GM21367 (cell line): ENCODE measurements around the gene STAP2.
"Not testable (repeated sequence)": the region's sequence is repeated elsewhere in the genome, so short reads cannot be mapped to it uniquely, and the experiment has no call there.

Experiments
- ATAC-seq: cut with Tn5 transposase; IDR thresholded peaks from one replicate; pipeline ENCODE4 v1.9.1; 2021; ENCODE audit not compliant: unreplicated experiment

STAP2 gene

GRCh38 chr19:4358709-4359626 is 20.3 kb upstream of the STAP2 start:
- no peak for ATAC-seq

- no peak for ATAC-seq
These were observed 19.3 kb upstream of the STAP2 start for GRCh38 chr19:4357921-4358326.

- no peak for ATAC-seq
These were observed 18.6 kb upstream of the STAP2 start for GRCh38 chr19:4357095-4357797.

- no peak for ATAC-seq
These were observed 16.3 kb upstream of the STAP2 start for GRCh38 chr19:4354897-4355296.

GRCh38 chr19:4354282-4354681 is 15.7 kb upstream of the STAP2 start:
- no peak for ATAC-seq

GRCh38 chr19:4352701-4353121 is 14.1 kb upstream of the STAP2 start:
- ATAC-seq = no peak

GRCh38 chr19:4350726-4351125 is 12.1 kb upstream of the STAP2 start:
- ATAC-seq = no peak

- ATAC-seq = no peak
These were observed 11.5 kb upstream of the STAP2 start for GRCh38 chr19:4350111-4350510.

GRCh38 chr19:4349225-4349624 is 10.6 kb upstream of the STAP2 start:
- not testable (repeated sequence) for ATAC-seq

- no peak for ATAC-seq
These were observed 8.9 kb upstream of the STAP2 start for GRCh38 chr19:4347521-4347920.

- ATAC-seq = no peak
These were observed 7.4 kb upstream of the STAP2 start for GRCh38 chr19:4346020-4346383.

GRCh38 chr19:4345342-4346019 is 6.9 kb upstream of the STAP2 start:
- ATAC-seq = no peak

- peak; percentile 32 for ATAC-seq
These were observed 5.0 kb upstream of the STAP2 start, which contains the start of gene MPND for GRCh38 chr19:4343370-4344307. MPND (plus strand) TSS chr19:4343562; CDS start chr19:4343594, 32 bp downstream.

- peak; percentile 71 for ATAC-seq
These were observed 4.2 kb upstream of the STAP2 start for GRCh38 chr19:4342615-4343369.

GRCh38 chr19:4342314-4342614 is 3.6 kb upstream of the STAP2 start:
- peak; percentile 1 for ATAC-seq

- no peak for ATAC-seq
These were observed 654 bp downstream of the STAP2 start for GRCh38 chr19:4337906-4338440.

- ATAC-seq = no peak
These were observed 3.6 kb downstream of the STAP2 start for GRCh38 chr19:4334929-4335570.

GRCh38 chr19:4329858-4330257 is 8.8 kb downstream of the STAP2 start:
- no peak for ATAC-seq
